HL-60 (cell line): ENCODE data around the gene BMP6.
A peak's percentile ranks its signal among the peaks of the same experiment; 100 is the strongest.

Source experiments
- DNase-seq, 2 experiments: peaks; one replicate each; pipeline ENCODE4 v3.0.0-alpha.2; 2010 to 2020; ENCODE audit warnings: low read depth in 1 of 2, low spot score in 1 of 2
- H3K27ac ChIP-seq: fragments of 250-450 bp; sonication (Bioruptor Pico); replicated peaks from 2 replicates; pipeline ENCODE4 v1.5.1; 2020; ENCODE audit warnings: mild to moderate bottlenecking, moderate library complexity
- H3K27me3 ChIP-seq: fragments of 250-450 bp; sonication (Bioruptor Pico); 2 replicates; pipeline ENCODE4 v1.5.1; 2021; ENCODE audit warnings: mild to moderate bottlenecking, moderate library complexity; ENCODE audit not compliant: insufficient read depth, poor library complexity, severe bottlenecking
- H3K4me3 ChIP-seq: replicated peaks from 2 replicates; pipeline ENCODE4 v1.5.1; 2011; ENCODE audit warnings: mild to moderate bottlenecking, control low read depth, low read length; ENCODE audit not compliant: insufficient read depth
- GABPA ChIP-seq: IDR thresholded peaks from 2 replicates; pipeline ENCODE4 v1.6.1; 2012; ENCODE audit warnings: low read depth
- POLR2AphosphoS5 ChIP-seq: IDR thresholded peaks from 2 replicates; pipeline ENCODE4 v1.6.1; 2012; ENCODE audit warnings: low read depth
- SPI1 ChIP-seq: IDR thresholded peaks from 2 replicates; pipeline ENCODE4 v1.6.1; 2012; ENCODE audit warnings: low read depth, mild to moderate bottlenecking, borderline replicate concordance
- TF ChIP-seq, protein P1 (sequence below): IDR thresholded peaks from one replicate; pipeline ENCODE4 v1.5.1; 2011; ENCODE audit warnings: low read length, control low read depth, inconsistent platforms; ENCODE audit not compliant: insufficient read depth
- TF ChIP-seq, protein P2 (sequence below): IDR thresholded peaks from 2 replicates; pipeline ENCODE4 v1.6.1; 2012; ENCODE audit warnings: low read depth; ENCODE audit not compliant: insufficient replicate concordance

The BMP6 gene

DNA sequence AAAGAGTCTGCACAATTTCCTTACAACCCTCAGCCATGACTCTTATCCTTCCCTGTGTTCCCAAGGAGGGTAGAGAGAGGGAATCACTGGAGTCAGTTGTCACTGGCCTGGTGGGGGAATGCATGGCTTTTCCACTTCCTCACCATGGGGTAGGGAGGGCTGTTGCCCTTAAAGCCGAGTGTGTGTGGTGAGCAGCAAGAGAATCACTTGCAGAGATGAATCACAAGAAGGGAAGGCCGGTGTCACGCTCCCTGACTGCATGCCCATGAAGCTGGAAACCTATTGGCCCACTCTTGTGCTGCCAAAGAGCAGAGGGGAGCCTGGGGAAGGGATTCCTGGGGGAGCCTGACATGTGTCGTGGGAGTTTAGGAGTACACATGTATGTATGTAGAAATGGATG, 18.1 kb upstream of the BMP6 start:
- H3K4me3 ChIP-seq = no peak overlapping the region
- H3K27me3 ChIP-seq = no peaks in the 10 kb centered on the region
- TF ChIP-seq, protein P1, sequence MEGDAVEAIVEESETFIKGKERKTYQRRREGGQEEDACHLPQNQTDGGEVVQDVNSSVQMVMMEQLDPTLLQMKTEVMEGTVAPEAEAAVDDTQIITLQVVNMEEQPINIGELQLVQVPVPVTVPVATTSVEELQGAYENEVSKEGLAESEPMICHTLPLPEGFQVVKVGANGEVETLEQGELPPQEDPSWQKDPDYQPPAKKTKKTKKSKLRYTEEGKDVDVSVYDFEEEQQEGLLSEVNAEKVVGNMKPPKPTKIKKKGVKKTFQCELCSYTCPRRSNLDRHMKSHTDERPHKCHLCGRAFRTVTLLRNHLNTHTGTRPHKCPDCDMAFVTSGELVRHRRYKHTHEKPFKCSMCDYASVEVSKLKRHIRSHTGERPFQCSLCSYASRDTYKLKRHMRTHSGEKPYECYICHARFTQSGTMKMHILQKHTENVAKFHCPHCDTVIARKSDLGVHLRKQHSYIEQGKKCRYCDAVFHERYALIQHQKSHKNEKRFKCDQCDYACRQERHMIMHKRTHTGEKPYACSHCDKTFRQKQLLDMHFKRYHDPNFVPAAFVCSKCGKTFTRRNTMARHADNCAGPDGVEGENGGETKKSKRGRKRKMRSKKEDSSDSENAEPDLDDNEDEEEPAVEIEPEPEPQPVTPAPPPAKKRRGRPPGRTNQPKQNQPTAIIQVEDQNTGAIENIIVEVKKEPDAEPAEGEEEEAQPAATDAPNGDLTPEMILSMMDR = no peak
- no peak for TF ChIP-seq SPI1
- no peak for TF ChIP-seq GABPA
- TF ChIP-seq, protein P2, sequence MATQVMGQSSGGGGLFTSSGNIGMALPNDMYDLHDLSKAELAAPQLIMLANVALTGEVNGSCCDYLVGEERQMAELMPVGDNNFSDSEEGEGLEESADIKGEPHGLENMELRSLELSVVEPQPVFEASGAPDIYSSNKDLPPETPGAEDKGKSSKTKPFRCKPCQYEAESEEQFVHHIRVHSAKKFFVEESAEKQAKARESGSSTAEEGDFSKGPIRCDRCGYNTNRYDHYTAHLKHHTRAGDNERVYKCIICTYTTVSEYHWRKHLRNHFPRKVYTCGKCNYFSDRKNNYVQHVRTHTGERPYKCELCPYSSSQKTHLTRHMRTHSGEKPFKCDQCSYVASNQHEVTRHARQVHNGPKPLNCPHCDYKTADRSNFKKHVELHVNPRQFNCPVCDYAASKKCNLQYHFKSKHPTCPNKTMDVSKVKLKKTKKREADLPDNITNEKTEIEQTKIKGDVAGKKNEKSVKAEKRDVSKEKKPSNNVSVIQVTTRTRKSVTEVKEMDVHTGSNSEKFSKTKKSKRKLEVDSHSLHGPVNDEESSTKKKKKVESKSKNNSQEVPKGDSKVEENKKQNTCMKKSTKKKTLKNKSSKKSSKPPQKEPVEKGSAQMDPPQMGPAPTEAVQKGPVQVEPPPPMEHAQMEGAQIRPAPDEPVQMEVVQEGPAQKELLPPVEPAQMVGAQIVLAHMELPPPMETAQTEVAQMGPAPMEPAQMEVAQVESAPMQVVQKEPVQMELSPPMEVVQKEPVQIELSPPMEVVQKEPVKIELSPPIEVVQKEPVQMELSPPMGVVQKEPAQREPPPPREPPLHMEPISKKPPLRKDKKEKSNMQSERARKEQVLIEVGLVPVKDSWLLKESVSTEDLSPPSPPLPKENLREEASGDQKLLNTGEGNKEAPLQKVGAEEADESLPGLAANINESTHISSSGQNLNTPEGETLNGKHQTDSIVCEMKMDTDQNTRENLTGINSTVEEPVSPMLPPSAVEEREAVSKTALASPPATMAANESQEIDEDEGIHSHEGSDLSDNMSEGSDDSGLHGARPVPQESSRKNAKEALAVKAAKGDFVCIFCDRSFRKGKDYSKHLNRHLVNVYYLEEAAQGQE = no peak
- TF ChIP-seq POLR2AphosphoS5 = no peak
- no peak overlapping the region for H3K27ac ChIP-seq
- no peak for DNase-seq

DNA sequence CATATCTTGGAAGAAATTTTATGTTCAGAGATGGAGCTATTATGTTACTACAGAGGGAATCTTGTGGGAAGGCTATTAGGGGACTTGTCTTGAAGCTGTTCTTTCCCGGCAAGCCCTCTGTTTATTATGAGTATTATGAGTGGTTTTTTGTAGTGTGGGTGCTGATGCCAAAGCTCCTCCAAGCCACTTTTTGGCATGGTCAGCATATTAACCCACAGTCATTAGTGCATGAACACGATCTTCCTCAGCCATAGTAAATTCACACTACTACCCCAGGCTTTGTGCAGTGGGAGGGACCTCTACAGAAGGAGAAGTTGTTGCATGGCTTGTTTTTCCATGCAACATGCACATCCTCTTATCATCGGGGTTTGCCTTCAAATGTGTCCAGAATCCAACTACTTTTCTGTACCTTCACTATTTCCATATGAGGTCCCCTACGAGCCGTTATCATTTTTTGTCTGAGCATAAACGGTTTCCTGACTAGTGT, 6.5 kb upstream of the BMP6 start:
- Histone ChIP-seq H3K27me3 (peaks cover 8% of the 10 kb centered on the region), H3K4me3 (no peak overlapping the region), H3K27ac (no peak overlapping the region)
- TF ChIP-seq, protein P1 = no peak
- TF ChIP-seq SPI1 (no peak), GABPA (no peak), POLR2AphosphoS5 (no peak)
- TF ChIP-seq, protein P2 = no peak
- DNase-seq = peak in 1 of 2 experiments; percentile 30

DNA sequence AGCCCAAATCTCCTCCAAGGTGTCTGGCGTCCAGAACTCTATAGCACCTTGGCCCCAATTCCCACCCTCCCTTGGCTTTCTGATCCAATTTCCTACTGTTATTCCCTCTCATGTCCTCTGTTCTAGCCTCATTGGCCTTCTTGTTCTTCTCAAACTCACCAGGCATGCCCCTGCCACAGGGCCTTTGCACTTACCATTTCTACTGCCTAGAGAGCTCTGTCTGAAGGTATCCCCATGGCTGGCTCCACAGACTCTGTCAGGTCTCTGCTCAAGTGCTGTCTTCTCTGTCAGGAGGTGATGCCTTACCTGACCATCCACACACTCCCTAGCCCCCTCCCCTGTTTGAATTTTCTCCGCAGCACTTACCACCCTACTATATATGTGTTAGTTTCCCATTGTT, 5.6 kb upstream of the BMP6 start:
- Histone ChIP-seq H3K27me3 (peaks cover 17% of the 10 kb centered on the region), H3K4me3 (no peak overlapping the region), H3K27ac (no peak overlapping the region)
- TF ChIP-seq GABPA = no peak
- TF ChIP-seq POLR2AphosphoS5 = no peak
- TF ChIP-seq, protein P1 = no peak
- TF ChIP-seq, protein P2 = no peak
- TF ChIP-seq SPI1 = no peak
- no peak for DNase-seq
